DOHH2 (cell line): Measurements from ENCODE around the gene TFB2M.

ENCODE experiments used
- EZH2phosphoT487 ChIP-seq: fragments of 200-600 bp; sonication (generic); IDR thresholded peaks from 2 replicates; pipeline ENCODE4 v1.6.1; 2017; ENCODE audit warnings: borderline replicate concordance, mild to moderate bottlenecking, antibody characterized with exemption, low read length, moderate library complexity, mixed read lengths
- TF ChIP-seq, protein P1 (sequence below): fragments of 200-600 bp; sonication (generic); IDR thresholded peaks from one replicate; pipeline ENCODE4 v1.5.1; 2014; ENCODE audit warnings: antibody characterized with exemption, mild to moderate bottlenecking, low read depth, low read length; ENCODE audit not compliant: poor library complexity, severe bottlenecking

- TF ChIP-seq, protein P1, sequence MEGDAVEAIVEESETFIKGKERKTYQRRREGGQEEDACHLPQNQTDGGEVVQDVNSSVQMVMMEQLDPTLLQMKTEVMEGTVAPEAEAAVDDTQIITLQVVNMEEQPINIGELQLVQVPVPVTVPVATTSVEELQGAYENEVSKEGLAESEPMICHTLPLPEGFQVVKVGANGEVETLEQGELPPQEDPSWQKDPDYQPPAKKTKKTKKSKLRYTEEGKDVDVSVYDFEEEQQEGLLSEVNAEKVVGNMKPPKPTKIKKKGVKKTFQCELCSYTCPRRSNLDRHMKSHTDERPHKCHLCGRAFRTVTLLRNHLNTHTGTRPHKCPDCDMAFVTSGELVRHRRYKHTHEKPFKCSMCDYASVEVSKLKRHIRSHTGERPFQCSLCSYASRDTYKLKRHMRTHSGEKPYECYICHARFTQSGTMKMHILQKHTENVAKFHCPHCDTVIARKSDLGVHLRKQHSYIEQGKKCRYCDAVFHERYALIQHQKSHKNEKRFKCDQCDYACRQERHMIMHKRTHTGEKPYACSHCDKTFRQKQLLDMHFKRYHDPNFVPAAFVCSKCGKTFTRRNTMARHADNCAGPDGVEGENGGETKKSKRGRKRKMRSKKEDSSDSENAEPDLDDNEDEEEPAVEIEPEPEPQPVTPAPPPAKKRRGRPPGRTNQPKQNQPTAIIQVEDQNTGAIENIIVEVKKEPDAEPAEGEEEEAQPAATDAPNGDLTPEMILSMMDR: no peak
- TF ChIP-seq EZH2phosphoT487: no peak
These were observed 41.4 kb upstream of the TFB2M start for GRCh38 chr1:246607462-246607861.
